Right lung (tissue), 10 donors: ENCODE measurements around the gene CA10. TPM values are rescaled to one million over a fixed set of nuclear protein-coding genes. Genes with fewer than 3 reads are reported as not detected.
A peak's percentile ranks its signal among the peaks of the same experiment; 100 is the strongest.

Source experiments
- DNase-seq, 2 donors: peaks; one replicate each; pipeline ENCODE4 v3.0.0-alpha.2; 2013
- long read RNA-seq, 8 donors: transcript quantifications; one replicate each; lab custom pipeline, GENCODE V29; 2026
- polyA plus RNA-seq, 5 donors: library from polyadenylated mRNA; unstranded; fragments of 120-200 nt; gene quantifications; one replicate each; pipeline versions ENCODE4 v1.2.1 to v1.2.3, GENCODE V29; 2013; ENCODE audit warnings: inconsistent platforms in 1 of 5, low replicate concordance in 1 of 5; ENCODE audit not compliant: insufficient read length in 5 of 5, insufficient read depth in 1 of 5

Gene CA10
- polyA plus RNA-seq = under 1 TPM in 3 of 5 donors, not detected in 2; 0.04 to 0.19 (median 0.17) TPM
- long read RNA-seq, donor 1 = 0 reads
- long read RNA-seq, donor 2 = 0 reads
- long read RNA-seq, donor 3 = 0 reads
- long read RNA-seq, donor 4 = 0 reads
- long read RNA-seq, donor 5 = 0 reads
- long read RNA-seq, donor 6 = 0 reads
- long read RNA-seq, donor 7 = 0 reads
- long read RNA-seq, donor 8 = 0 reads

- DNase-seq = no peak
Observed at GRCh38 chr17:52158450-52159042, at the start of gene CA10. Gene CA10 (minus strand): TSS chr17:52158714.

GRCh38 chr17:52207796-52208195 is 49.3 kb upstream of the CA10 start:
- DNase-seq = no peak

- DNase-seq = no peak
Observed at GRCh38 chr17:52202520-52203080, 44.1 kb upstream of the CA10 start.

- no peak for DNase-seq
Observed at GRCh38 chr17:52201767-52202519, 43.4 kb upstream of the CA10 start.

- DNase-seq = no peak
Observed at GRCh38 chr17:52191491-52191890, 33.0 kb upstream of the CA10 start.

- DNase-seq = no peak
Observed at GRCh38 chr17:52181782-52182181, 23.3 kb upstream of the CA10 start.

- DNase-seq = no peak
Observed at GRCh38 chr17:52178012-52178411, 19.5 kb upstream of the CA10 start.

- DNase-seq = peak in 1 of 2 donors; percentile 8
Observed at GRCh38 chr17:52170963-52171572, 12.6 kb upstream of the CA10 start.

- DNase-seq = no peak
Observed at GRCh38 chr17:52160136-52160567, 1.6 kb upstream of the CA10 start.

GRCh38 chr17:52159246-52160135 is 977 bp upstream of the CA10 start:
- no peak for DNase-seq

- DNase-seq = no peak
Observed at GRCh38 chr17:52157603-52158449, 688 bp downstream of the CA10 start.

GRCh38 chr17:52156576-52157570 is 1.6 kb downstream of the CA10 start:
- no peak for DNase-seq

GRCh38 chr17:52155301-52155700 is 3.2 kb downstream of the CA10 start:
- DNase-seq = no peak

GRCh38 chr17:52154466-52154865 is 4.0 kb downstream of the CA10 start:
- no peak for DNase-seq

GRCh38 chr17:52150935-52151334 is 7.6 kb downstream of the CA10 start:
- DNase-seq = no peak

- no peak for DNase-seq
Observed at GRCh38 chr17:52149626-52150025, 8.9 kb downstream of the CA10 start.

GRCh38 chr17:52148969-52149351 is 9.6 kb downstream of the CA10 start:
- DNase-seq = no peak

GRCh38 chr17:52148288-52148968 is 10.1 kb downstream of the CA10 start:
- no peak for DNase-seq
